ENCODE data around the gene C19orf25.
"Not testable (repeated sequence)": the region's sequence is repeated elsewhere in the genome, so short reads cannot be mapped to it uniquely, and the experiment has no call there.

The C19orf25 gene

GRCh38 chr19:1481893-1482360 is 2.9 kb upstream of the C19orf25 start:
- H3K36me3 ChIP-seq: peaks cover 0 to 8% (median 7%) of the 10 kb centered on the region in 11 experiments; a peak in 15 of 22 replicates
- no peak for TF ChIP-seq Cebpa-rat (IDR thresholded peaks at IDR 0.05)
- H3K9me3 ChIP-seq (replicated peaks in 1 of 11): no peaks in the 10 kb centered on the region
- H4K20me1 ChIP-seq: peaks cover 10 to 18% (median 16%) of the 10 kb centered on the region in 11 experiments; a peak in 18 of 22 replicates
- peaks cover 30 to 43% (median 36%) of the 10 kb centered on the region in 10 experiments for H3K4me1 ChIP-seq
- no peaks in the 10 kb centered on the region for H3K27me3 ChIP-seq
- H3K4me2 ChIP-seq: no peak overlapping the region
- H3K4me3 ChIP-seq: no peak overlapping the region
- no peak overlapping the region for H3K27ac ChIP-seq
- H3K9ac ChIP-seq: no peak overlapping the region

GRCh38 chr19:1481224-1481892 is 2.3 kb upstream of the C19orf25 start:
- Histone ChIP-seq H3K9me3 (replicated peaks in 1 of 11) (no peaks in the 10 kb centered on the region), H3K9ac (0 out of 22 replicates have a peak overlapping the region, but pooled peaks of 1 of the 11 experiments have one; percentile 20), H3K4me3 (no peak overlapping the region), H3K4me2 (peak overlapping the region; percentile 6 to 96 (median 91); a peak in 14 of 22 replicates), H3K36me3 (peaks cover 0 to 14% (median 12%) of the 10 kb centered on the region in 11 experiments; a peak in 19 of 22 replicates), H3K4me1 (peaks cover 30 to 44% (median 37%) of the 10 kb centered on the region in 10 experiments), H3K27ac (0 out of 22 replicates have a peak overlapping the region, but pooled peaks of 1 of the 11 experiments have one; percentile 21), H4K20me1 (peaks cover 15 to 24% (median 22%) of the 10 kb centered on the region in 11 experiments), H3K27me3 (no peaks in the 10 kb centered on the region)
- TF ChIP-seq Cebpa-rat (IDR thresholded peaks at IDR 0.05): no peak

GRCh38 chr19:1477056-1477455 is 2.0 kb downstream of the C19orf25 start:
- peaks cover 40 to 55% (median 45%) of the 10 kb centered on the region in 10 experiments for H3K4me1 ChIP-seq
- H3K9me3 ChIP-seq (replicated peaks in 1 of 11); H3K27ac ChIP-seq: not testable (repeated sequence)
- peaks cover 58 to 67% (median 65%) of the 10 kb centered on the region in 11 experiments for H4K20me1 ChIP-seq
- H3K9ac ChIP-seq: peak overlapping the region in 8 of 11 experiments; percentile 70 to 89 (median 86); a peak in 8 of 22 replicates
- peak overlapping the region in 3 of 10 experiments; percentile 82 to 88 (median 88); a peak in 1 of 20 replicates for H3K4me3 ChIP-seq
- H3K4me2 ChIP-seq: peak overlapping the region in 10 of 11 experiments; percentile 91 to 96 (median 95); a peak in 17 of 22 replicates
- peaks cover 23 to 45% (median 39%) of the 10 kb centered on the region in 11 experiments; a peak in 21 of 22 replicates for H3K36me3 ChIP-seq
- peaks cover 12 to 26% (median 18%) of the 10 kb centered on the region in 11 experiments for H3K27me3 ChIP-seq

DNA sequence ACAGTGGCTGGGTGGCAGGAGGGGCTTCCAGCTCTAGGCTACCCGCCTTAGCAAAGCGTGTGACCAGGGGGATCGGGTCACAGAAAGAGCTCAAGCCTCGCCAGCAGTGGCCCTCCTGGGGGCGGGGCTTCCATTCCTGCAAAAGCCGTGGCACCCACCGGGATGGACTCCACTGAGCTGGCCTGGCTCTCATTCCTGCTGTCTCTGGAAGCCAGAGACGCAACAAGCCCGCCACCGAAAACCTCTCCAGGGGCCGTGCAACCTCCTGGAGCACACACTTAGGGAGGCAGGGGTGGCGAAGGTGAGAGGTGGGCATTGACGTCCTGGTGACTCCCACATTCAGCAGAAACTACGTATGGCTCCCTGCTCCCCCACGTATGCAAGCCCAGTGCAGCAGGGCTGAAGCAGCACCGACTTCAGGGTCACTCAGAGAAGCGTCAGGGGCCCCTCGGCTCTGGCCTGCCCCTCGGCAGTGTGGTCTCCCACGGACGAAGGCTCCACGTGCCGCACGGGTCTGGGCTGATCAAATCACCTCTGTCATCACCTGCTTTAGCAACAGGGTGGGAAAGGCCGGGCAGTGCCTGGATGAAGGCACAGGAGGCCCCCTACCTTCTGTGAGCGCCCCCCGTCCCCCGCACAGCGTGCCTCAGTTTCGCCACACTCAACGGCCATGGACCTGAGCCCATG is 3.1 kb downstream of the C19orf25 start:
- Histone ChIP-seq H3K27ac (no peak overlapping the region), H3K9ac (no peak overlapping the region; a peak in 1 of 22 replicates), H3K9me3 (replicated peaks in 1 of 11) (no peaks in the 10 kb centered on the region), H3K4me1 (peaks cover 45 to 60% (median 52%) of the 10 kb centered on the region in 10 experiments), H3K27me3 (peaks cover 24 to 38% (median 30%) of the 10 kb centered on the region in 11 experiments), H3K36me3 (peaks cover 23 to 45% (median 39%) of the 10 kb centered on the region in 11 experiments; a peak in 21 of 22 replicates), H4K20me1 (peaks cover 70 to 79% (median 76%) of the 10 kb centered on the region in 11 experiments), H3K4me3 (no peak overlapping the region), H3K4me2 (0 out of 22 replicates have a peak overlapping the region, but pooled peaks of 1 of the 11 experiments have one; percentile 3)
- TF ChIP-seq Cebpa-rat (IDR thresholded peaks at IDR 0.05): no peak

GRCh38 chr19:1474765-1475351 is 4.2 kb downstream of the C19orf25 start:
- Histone ChIP-seq H3K9ac (peak overlapping the region in 2 of 11 experiments; percentile 9 to 17; a peak in 1 of 22 replicates), H3K4me2 (no peak overlapping the region), H3K9me3 (replicated peaks in 1 of 11) (no peaks in the 10 kb centered on the region), H3K4me3 (no peak overlapping the region), H3K4me1 (peaks cover 46 to 60% (median 52%) of the 10 kb centered on the region in 10 experiments), H3K27me3 (peaks cover 34 to 48% (median 40%) of the 10 kb centered on the region in 11 experiments), H4K20me1 (peaks cover 80 to 89% (median 87%) of the 10 kb centered on the region in 11 experiments), H3K36me3 (peaks cover 23 to 45% (median 39%) of the 10 kb centered on the region in 11 experiments; a peak in 21 of 22 replicates), H3K27ac (no peak overlapping the region)
- no peak for TF ChIP-seq Cebpa-rat (IDR thresholded peaks at IDR 0.05)

DNA sequence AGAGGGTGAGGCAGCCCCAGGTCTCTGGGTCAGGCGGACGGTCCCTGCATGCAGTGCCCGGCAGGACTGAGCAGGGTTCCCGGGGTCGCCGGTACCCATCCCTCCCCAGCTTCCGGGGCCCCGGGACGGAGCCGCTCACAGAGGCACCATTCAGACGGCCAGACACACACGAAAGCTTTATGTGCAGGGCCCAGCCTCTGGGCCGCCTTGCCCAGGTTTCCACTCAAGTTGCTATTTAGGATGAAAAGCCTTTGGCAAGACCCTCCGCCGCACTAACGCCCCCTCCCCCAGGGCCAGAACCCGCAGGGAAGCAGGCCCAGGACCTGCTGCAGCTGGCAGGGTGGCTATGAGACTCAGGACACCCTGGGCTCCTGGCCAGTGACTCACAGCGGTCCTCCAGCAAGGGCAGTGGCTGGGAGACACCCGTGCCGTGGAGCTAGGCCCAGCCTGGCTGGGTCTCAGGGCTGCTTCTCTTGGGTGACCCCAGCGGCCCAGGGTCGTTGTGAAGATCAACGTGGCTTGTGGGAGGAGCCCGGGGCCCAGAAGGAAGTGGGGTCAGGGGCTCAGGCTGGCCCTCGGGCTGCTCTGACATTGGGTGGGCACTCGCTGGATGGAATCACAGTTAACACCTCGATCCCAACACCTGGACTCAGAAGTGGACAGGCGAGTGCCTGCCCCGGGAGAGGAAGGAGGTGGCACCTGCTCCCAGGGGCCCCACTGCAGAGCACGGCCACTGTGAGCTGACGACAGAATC is 4.8 kb downstream of the C19orf25 start:
- Histone ChIP-seq H3K27me3 (peaks cover 41 to 55% (median 47%) of the 10 kb centered on the region in 11 experiments), H3K4me2 (no peak overlapping the region), H3K9me3 (replicated peaks in 1 of 11) (no peaks in the 10 kb centered on the region), H3K36me3 (peaks cover 23 to 45% (median 39%) of the 10 kb centered on the region in 11 experiments; a peak in 21 of 22 replicates), H3K4me3 (no peak overlapping the region), H3K4me1 (peaks cover 47 to 61% (median 52%) of the 10 kb centered on the region in 10 experiments), H3K27ac (no peak overlapping the region), H4K20me1 (peaks cover 87 to 96% (median 93%) of the 10 kb centered on the region in 11 experiments), H3K9ac (0 out of 22 replicates have a peak overlapping the region, but pooled peaks of 1 of the 11 experiments have one; percentile 9)
- no peak for TF ChIP-seq Cebpa-rat (IDR thresholded peaks at IDR 0.05)

- no peak for TF ChIP-seq Cebpa-rat (IDR thresholded peaks at IDR 0.05)
- Histone ChIP-seq H3K27me3 (peaks cover 50 to 64% (median 56%) of the 10 kb centered on the region in 11 experiments), H3K27ac (no peak overlapping the region), H3K4me1 (peaks cover 54 to 71% (median 60%) of the 10 kb centered on the region in 10 experiments), H3K9ac (no peak overlapping the region; a peak in 1 of 22 replicates), H3K9me3 (replicated peaks in 1 of 11) (no peaks in the 10 kb centered on the region), H3K36me3 (peaks cover 23 to 45% (median 39%) of the 10 kb centered on the region in 11 experiments; a peak in 21 of 22 replicates), H3K4me3 (no peak overlapping the region), H4K20me1 (peaks cover 96 to 100% (median 100%) of the 10 kb centered on the region in 11 experiments), H3K4me2 (peak overlapping the region in 3 of 11 experiments; percentile 9 to 98 (median 91); a peak in 3 of 22 replicates)
Measured at GRCh38 chr19:1473085-1473851, 5.7 kb downstream of the C19orf25 start.
